GM21528 (cell line): ENCODE data around the gene SLAMF1.
"Not testable (repeated sequence)": the region's sequence is repeated elsewhere in the genome, so short reads cannot be mapped to it uniquely, and the experiment has no call there.

Source experiments
- ATAC-seq: cut with Tn5 transposase; IDR thresholded peaks from one replicate; pipeline ENCODE4 v1.9.1; 2021; ENCODE audit warnings: mild to moderate bottlenecking, moderate library complexity; ENCODE audit not compliant: unreplicated experiment, low FRiP score

The SLAMF1 gene

DNA sequence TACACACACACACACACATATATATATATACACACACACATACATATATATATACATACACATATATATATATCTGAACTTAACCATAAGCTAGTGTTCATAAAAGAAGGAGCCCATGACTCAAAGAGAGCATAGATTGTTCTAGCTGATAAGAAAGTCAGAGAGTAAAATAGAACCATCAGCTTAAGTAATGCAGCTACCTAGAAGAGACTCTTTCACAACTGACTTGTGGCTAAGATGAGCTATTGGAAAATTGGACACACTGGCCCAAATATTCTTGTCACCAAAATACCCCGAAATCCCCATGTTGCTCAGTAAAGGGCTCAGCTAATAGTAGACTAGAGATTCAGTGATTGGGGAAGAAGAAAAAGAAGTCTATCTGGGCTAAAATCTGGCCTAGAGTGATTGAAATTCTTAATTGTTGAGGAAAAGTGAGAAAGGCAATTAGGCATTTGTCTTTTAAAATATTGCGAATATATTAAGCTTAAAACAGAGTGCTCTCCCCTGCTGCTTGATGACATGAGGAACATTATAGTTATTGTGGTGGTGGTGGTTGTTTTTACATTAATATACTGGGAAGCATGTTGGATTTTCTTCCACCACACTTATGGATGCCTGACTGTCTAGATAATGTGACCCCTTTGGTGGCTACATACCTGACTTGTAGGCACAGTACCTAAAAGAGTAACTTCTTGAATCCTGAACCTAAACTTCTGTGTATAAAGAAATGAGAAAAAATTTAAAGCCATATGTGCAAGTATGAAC lies 6.3 kb downstream of the SLAMF1 start:
- ATAC-seq: no peak

DNA sequence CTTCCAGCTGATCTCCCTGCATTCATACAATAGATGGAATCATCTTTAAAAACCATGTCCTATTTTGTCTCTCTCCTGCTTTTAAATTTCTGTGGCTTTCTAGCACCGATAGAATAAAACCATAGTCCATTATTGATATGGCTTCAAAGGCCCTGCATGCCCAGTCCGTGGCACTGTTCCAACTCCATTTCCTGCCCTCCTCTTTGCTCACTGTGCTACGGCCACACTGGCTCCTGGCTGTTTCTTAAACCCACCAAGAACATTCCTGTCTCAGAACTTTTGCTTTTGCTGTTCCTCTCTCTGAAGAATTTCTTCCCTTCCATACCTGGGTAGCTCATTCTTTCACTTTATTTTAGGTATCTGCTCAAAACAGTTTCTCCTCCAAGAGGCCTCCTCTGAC lies 7.2 kb downstream of the SLAMF1 start:
- ATAC-seq: no peak

DNA sequence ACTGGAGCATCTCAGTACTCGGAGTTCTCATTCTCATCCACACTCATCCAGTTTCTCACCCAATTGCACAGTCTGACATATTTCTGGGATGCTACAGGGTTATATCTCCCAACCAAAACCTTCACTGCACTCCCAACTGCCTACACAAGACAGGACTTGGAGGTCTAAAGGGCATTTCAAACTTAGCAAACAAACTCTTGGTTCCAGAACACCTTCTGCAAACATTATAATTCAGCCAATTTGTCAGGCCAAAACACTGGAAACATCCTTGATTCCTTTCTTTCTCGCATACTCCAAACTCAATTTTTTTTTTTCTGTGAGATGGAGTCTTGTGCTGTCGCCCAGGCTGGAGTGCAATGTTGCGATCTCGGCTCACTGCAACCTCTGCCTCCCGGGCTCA lies 7.9 kb downstream of the SLAMF1 start:
- no peak for ATAC-seq

GRCh38 chr1:160638540-160638857 lies 8.3 kb downstream of the SLAMF1 start:
- no peak for ATAC-seq

GRCh38 chr1:160637821-160638539 lies 8.9 kb downstream of the SLAMF1 start:
- no peak for ATAC-seq

DNA sequence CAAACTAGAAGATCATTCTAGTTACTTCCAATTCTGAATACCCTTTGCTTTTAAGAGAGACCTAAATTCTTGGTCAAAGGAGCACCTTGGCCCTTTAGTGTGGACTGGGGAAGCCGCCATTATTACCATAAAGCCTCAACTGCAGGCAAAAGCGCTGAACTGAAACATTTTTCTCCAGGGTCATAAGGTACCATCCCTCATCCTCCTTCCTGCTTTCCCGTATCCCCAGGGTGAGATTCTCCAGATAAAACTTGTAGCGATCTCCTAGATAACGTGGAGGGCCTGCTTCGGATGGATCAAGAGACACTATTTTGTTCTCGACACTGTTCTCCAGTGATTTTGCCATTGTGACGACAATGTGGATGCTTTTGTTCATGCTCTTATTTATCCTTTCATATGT lies 9.8 kb downstream of the SLAMF1 start:
- no peak for ATAC-seq

GRCh38 chr1:160636547-160636946 lies 10.3 kb downstream of the SLAMF1 start:
- ATAC-seq: no peak

- no peak for ATAC-seq
Observed at GRCh38 chr1:160636076-160636475, 10.8 kb downstream of the SLAMF1 start.

DNA sequence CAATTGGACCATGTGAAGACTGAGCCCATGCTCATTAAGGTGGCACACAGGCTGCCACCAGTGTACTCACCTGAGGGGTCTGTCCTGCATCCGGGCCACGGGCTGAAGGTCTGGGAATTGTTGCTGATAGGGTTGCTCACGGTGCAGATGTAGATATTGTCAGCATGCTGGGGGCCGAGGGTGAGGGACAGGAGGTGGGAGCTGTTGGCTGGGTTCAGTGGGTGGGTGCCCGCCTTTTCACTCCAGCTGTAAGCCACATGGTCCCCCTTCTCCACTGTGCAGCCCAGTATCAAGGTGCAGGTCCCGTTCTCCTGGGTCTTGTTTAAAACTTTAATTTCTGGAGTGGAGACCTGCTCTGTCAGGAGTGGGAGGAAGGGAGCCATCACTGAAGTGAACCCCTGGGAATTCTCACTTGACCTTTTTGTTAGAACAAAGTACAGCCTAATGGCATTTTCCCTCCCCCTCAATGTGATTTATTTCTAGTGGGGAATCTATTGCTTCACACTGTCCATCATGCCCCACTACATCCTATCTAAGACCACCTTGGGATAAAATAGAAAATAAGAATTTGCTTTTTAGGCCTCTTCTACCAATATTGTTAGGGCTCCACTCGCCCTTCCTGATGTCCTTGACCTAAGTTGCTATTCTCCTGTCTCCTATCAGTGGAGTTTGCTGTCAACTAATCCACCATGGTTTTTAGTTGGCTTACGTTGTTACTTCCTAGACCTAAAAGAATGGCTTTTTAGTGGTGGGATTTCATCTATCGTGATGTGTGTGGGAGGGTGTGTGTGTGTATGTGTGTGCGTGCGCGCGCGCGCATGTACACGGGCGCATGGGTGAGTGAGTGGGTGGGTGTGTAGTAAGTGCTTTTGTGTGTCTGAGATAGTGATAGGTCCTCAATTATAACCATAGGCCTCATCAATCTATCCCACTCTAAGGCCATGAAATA lies 12.0 kb downstream of the SLAMF1 start:
- no peak for ATAC-seq

GRCh38 chr1:160633330-160633903 lies 13.4 kb downstream of the SLAMF1 start:
- no peak for ATAC-seq

GRCh38 chr1:160631983-160632625 lies 14.7 kb downstream of the SLAMF1 start:
- ATAC-seq: no peak

DNA sequence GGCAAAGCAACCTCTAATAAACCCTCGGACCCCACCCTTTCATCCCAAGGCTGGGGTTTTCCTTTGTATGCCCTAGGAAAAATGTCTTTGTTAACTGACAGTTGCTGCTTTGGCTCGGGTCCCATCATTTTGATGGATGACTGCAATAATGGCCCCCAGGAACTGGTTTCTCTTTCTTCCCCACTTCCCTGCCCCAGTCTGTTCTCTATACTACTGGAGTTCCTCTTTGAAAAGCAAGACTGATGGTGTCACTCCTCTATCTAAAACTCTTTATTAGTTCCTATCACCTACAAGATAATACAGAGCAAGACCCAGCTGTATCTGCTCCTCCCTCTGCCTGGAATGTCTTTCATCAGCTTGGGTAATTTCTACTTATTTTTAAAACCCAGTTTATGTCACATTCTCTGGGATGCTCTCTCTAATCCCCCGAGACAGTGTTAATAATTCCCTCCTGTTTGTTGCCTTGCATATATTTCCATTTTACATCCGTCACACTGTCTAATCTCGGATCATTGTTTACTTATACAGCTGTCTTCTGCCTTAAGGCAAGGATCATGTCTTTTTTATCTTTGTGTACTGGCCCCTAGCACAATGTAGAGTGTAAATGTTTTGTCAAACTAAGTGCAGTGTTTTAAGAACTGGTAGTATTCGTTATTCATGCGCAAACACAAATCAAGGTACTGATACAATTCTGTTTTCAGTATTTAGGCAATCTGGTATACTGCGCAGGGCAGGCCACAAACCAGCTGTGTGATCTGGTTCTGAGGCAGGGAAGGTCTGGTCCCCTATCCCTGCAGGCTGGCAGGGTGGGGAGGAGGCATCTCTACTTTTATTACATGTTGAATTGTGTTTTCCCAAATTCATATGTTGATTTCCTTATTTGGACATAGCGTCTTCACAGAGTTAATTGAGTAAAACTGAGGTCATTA lies 16.1 kb downstream of the SLAMF1 start:
- no peak for ATAC-seq

DNA sequence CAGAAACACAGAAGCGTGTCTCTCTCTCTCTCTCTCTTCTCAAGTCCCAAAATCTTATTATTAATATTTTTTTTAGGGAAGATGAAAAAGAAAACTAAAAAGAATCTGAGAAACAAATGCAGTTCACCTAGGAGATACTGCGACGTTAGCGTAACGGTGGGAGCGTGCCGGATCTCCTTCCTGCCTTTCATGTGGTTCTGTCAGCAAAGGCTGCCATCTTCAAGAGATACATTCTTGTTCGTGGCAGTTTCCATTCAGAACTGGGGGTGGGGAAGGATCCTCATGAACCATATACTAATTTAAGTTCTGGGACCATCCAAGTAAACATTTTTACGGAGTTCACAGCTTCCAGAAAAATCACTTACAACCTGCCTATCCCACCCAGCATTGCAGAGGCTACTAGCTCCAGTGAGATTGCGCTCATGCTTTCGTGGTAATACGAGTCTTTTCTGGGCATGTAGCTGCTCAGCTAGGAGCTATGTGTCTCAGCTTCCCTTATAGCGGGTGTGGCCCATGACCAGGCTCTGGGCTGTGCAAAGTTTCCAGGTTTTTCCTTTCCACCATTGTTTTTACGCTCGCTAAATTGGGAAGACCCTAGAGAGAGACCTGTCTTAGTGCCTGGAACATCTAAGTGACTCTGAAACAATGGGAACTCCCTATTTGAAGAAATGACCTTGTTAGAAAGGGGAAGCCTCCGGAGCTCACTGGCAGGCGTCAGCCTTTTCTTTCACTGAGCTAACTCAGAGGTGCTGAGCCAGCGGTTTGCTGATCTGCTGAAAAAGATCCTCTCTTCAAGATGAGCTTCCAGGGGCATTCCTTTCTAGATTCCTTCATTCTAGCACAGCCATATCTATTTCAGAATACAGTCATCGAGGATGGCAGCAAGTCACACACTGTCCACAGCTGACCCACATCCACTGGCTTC lies 17.3 kb downstream of the SLAMF1 start:
- no peak for ATAC-seq

DNA sequence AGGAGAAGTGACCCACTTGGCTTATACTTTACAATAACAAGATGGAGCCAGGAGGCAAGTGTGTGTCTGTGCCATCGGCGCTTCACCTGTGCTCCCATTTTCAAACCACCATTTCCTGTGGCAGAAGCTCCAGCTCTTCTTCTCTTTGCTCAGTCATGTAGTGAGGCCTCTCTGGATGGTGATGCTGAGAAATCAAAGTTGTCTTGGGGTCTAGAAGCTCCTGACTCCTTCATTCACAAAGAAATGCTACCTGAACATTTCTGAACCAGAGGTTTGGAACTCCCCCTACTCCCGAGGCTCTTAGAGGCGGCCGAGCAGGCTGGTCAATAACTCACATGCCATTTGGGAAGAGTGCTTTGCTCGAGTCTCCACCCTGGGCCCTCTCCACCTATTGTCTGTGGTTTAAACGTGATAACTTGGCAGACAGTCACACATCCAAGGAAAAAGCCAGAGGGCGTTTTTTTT lies 18.0 kb downstream of the SLAMF1 start:
- ATAC-seq: no peak

GRCh38 chr1:160627677-160628289 lies 19.1 kb downstream of the SLAMF1 start:
- ATAC-seq: not testable (repeated sequence)

DNA sequence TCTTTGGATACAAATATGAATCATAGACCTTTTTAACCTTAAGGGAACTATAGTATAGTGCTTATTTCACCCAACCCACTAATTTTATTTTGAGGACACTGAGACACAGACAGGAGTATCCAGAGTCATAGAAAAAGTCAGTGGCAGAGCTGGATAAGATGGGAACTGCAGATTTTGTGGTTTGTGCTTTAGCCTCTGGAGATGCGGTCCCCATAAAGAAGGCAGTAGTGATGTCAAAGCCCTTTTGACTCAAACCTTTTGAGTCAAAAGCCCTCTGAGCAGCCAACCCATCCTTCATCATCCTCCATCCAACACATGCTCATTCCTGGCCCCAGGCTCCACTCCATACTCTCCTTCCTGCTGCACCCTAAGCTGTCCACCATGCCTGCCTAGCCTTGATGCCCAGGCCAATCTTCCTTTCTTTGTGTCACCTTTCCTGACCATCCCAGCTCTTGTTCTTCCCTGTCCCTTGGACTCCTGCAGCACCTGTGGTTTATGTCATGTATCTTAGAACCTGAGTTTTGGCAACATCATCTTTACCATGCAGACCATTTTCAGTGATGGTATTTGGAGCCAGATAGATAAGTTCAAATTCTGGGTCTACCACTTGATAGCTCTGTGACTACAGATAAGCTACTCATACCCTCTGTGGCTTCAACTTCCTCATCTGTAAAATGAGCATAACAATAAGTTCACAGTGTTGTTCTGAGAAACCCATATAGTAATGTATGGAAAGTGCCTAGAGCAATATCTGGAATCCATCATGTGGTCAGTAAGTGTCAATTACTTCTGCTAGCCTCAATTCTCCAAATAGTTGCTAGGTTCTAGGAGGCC lies 20.1 kb downstream of the SLAMF1 start:
- ATAC-seq: no peak
